ENCODE data around the gene UBASH3A. TPM values are rescaled to one million over a fixed set of nuclear protein-coding genes. Genes with fewer than 3 reads are reported as not detected.

UBASH3A gene
- total RNA-seq, 1 experiment from 2014 or later, result 0.07 TPM

DNA sequence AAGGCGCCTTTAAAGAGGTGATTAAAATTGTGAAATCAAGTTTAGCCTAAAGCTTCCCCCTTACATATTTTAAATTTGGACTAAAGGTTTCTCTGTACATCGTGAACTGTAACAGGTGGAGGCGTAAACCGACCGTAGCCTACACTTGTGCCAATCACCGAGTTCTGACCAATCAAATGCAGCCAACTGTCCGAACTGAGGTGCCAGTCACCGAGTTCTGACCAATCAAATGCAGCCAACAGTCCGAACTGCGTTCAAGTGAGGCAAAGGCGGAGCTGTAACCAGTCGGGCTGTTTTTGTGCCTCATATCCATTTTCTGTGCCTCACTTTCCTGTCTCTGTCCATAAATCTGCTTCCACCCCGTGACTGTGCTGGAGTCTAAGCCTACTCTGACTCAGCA, 44.8 kb upstream of the UBASH3A start:
- no peak for TF ChIP-seq CBX3 (IDR thresholded peaks at IDR 0.05; ENCODE audit: low read depth)
- TF ChIP-seq, protein P1, sequence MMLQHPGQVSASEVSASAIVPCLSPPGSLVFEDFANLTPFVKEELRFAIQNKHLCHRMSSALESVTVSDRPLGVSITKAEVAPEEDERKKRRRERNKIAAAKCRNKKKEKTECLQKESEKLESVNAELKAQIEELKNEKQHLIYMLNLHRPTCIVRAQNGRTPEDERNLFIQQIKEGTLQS (IDR thresholded peaks at IDR 0.05), result no peak
- no peak for TF ChIP-seq SIN3A (IDR thresholded peaks at IDR 0.05; ENCODE audit: low read depth)
- TF ChIP-seq EZH2phosphoT487 (IDR thresholded peaks at IDR 0.05; ENCODE audit: borderline replicate concordance), result no peak
- no peak for TF ChIP-seq RAD21 (IDR thresholded peaks at IDR 0.05; ENCODE audit: low read depth)
- TF ChIP-seq ZFX (IDR thresholded peaks at IDR 0.05), result no peak
- no peak for DNase-seq (ENCODE audit: low read depth, low spot score)
- H3K79me2 ChIP-seq (ENCODE audit: insufficient read depth, low read length), result no peaks in the 10 kb centered on the region
- no peaks in the 10 kb centered on the region for H4K20me1 ChIP-seq (ENCODE audit: insufficient read depth)
- intact Hi-C loops (cut with micrococcal nuclease), result no loop called here
- no peaks in the 10 kb centered on the region for H3K4me1 ChIP-seq (ENCODE audit: control insufficient read depth in 1 of 2, insufficient read depth in 2 of 2, low read length in 2 of 2)
- ChIA-PET CTCF (no interaction called here), POLR2A (no interaction called here), RAD21 (ENCODE audit: low non-redundant PET in 1 of 2, low total read pairs in 2 of 2, uncharacterized antibody in 2 of 2, unreplicated experiment in 2 of 2) (no interaction called here)
- H3K9me2 ChIP-seq (ENCODE audit: insufficient read depth), result no peaks in the 10 kb centered on the region
- no peak overlapping the region for H3K27ac ChIP-seq (ENCODE audit: low read depth, low read length)
- BruUV-seq (replicated peaks), result no TSS peak
- no peak overlapping the region for H2AFZ ChIP-seq (ENCODE audit: low read depth, low read length, poor library complexity, severe bottlenecking)
- no peak overlapping the region for H3K9ac ChIP-seq (ENCODE audit: low read length)
- H3K36me3 ChIP-seq (ENCODE audit: control insufficient read depth in 1 of 2, insufficient read depth in 2 of 2, low read length in 2 of 2), result no peaks in the 10 kb centered on the region
- no peaks in the 10 kb centered on the region for H3K9me3 ChIP-seq (ENCODE audit: control insufficient read depth in 1 of 2, insufficient read depth in 1 of 2, low read depth in 1 of 2, low read length in 2 of 2)
- H3K4me2 ChIP-seq (ENCODE audit: low read length), result no peak overlapping the region
- H3K27me3 ChIP-seq (ENCODE audit: insufficient read depth, low read length), result no peaks in the 10 kb centered on the region
- peak; percentile 55 for ATAC-seq
- H3K4me3 ChIP-seq (replicated peaks in 1 of 2; ENCODE audit: low read depth in 1 of 2, low read length in 2 of 2), result no peak overlapping the region

- Histone ChIP-seq H3K9me3 (ENCODE audit: control insufficient read depth in 1 of 2, insufficient read depth in 1 of 2, low read depth in 1 of 2, low read length in 2 of 2) (no peaks in the 10 kb centered on the region), H3K4me2 (ENCODE audit: low read length) (no peak overlapping the region), H3K27me3 (ENCODE audit: insufficient read depth, low read length) (no peaks in the 10 kb centered on the region), H4K20me1 (ENCODE audit: insufficient read depth) (no peaks in the 10 kb centered on the region), H3K79me2 (ENCODE audit: insufficient read depth, low read length) (no peaks in the 10 kb centered on the region), H3K4me1 (ENCODE audit: control insufficient read depth in 1 of 2, insufficient read depth in 2 of 2, low read length in 2 of 2) (no peaks in the 10 kb centered on the region), H3K4me3 (replicated peaks in 1 of 2; ENCODE audit: low read depth in 1 of 2, low read length in 2 of 2) (no peak overlapping the region), H3K9me2 (ENCODE audit: insufficient read depth) (no peaks in the 10 kb centered on the region), H3K9ac (ENCODE audit: low read length) (no peak overlapping the region), H3K27ac (ENCODE audit: low read depth, low read length) (no peak overlapping the region), H3K36me3 (ENCODE audit: control insufficient read depth in 1 of 2, insufficient read depth in 2 of 2, low read length in 2 of 2) (no peaks in the 10 kb centered on the region), H2AFZ (ENCODE audit: low read depth, low read length, poor library complexity, severe bottlenecking) (no peak overlapping the region)
- RAD21 ChIA-PET (ENCODE audit: low non-redundant PET in 1 of 2, low total read pairs in 2 of 2, uncharacterized antibody in 2 of 2, unreplicated experiment in 2 of 2), result no interaction called here
- DNase-seq (ENCODE audit: low read depth, low spot score), result peak; percentile 59
- CTCF ChIA-PET, result interaction anchor here (1.3 to 1.6 kb wide), 6 partner anchors 9 to 233 kb away, joined by 3 to 7 read pairs (median 4); no protein-coding TSS in a partner anchor
- no TSS peak for BruUV-seq (replicated peaks)
- peak; percentile 95 for ATAC-seq
- peak; percentile 76 for TF ChIP-seq RAD21 (IDR thresholded peaks at IDR 0.05; ENCODE audit: low read depth)
- TF ChIP-seq, protein P1 (IDR thresholded peaks at IDR 0.05), result no peak
- no peak for TF ChIP-seq CBX3 (IDR thresholded peaks at IDR 0.05; ENCODE audit: low read depth)
- no peak for TF ChIP-seq SIN3A (IDR thresholded peaks at IDR 0.05; ENCODE audit: low read depth)
- TF ChIP-seq SP1 (IDR thresholded peaks at IDR 0.05; ENCODE audit: low read depth), result no peak
- TF ChIP-seq EZH2phosphoT487 (IDR thresholded peaks at IDR 0.05; ENCODE audit: borderline replicate concordance), result no peak
- TF ChIP-seq, protein P2, sequence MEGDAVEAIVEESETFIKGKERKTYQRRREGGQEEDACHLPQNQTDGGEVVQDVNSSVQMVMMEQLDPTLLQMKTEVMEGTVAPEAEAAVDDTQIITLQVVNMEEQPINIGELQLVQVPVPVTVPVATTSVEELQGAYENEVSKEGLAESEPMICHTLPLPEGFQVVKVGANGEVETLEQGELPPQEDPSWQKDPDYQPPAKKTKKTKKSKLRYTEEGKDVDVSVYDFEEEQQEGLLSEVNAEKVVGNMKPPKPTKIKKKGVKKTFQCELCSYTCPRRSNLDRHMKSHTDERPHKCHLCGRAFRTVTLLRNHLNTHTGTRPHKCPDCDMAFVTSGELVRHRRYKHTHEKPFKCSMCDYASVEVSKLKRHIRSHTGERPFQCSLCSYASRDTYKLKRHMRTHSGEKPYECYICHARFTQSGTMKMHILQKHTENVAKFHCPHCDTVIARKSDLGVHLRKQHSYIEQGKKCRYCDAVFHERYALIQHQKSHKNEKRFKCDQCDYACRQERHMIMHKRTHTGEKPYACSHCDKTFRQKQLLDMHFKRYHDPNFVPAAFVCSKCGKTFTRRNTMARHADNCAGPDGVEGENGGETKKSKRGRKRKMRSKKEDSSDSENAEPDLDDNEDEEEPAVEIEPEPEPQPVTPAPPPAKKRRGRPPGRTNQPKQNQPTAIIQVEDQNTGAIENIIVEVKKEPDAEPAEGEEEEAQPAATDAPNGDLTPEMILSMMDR (IDR thresholded peaks at IDR 0.05 in 2 of 3, conservative IDR thresholded peaks at IDR 0.05 in 1 of 3; ENCODE audit: borderline replicate concordance in 1 of 3, insufficient read depth in 1 of 3, low read depth in 2 of 3, low read length in 2 of 3), result peak; percentile 77 to 96 (median 94)
- TF ChIP-seq ZNF274 (IDR thresholded peaks at IDR 0.05; ENCODE audit: low read depth, low read length), result no peak
- TF ChIP-seq POLR2A (IDR thresholded peaks at IDR 0.05; ENCODE audit: borderline replicate concordance, extremely low read depth, insufficient read depth, insufficient read length), result no peak
- no peak for TF ChIP-seq ZFX (IDR thresholded peaks at IDR 0.05)
- no peak for TF ChIP-seq FOSL1 (IDR thresholded peaks at IDR 0.05; ENCODE audit: low read depth)
- no peak for TF ChIP-seq JUND (IDR thresholded peaks at IDR 0.05)
- no peak for TF ChIP-seq ZBTB33 (IDR thresholded peaks at IDR 0.05; ENCODE audit: extremely low read depth, insufficient replicate concordance, low read length)
- TF ChIP-seq EZH2 (IDR thresholded peaks at IDR 0.05), result no peak
- TF ChIP-seq POLR2AphosphoS5 (IDR thresholded peaks at IDR 0.05; ENCODE audit: low read depth, low read length), result no peak
- POLR2A ChIA-PET, result no interaction called here
- intact Hi-C loops (cut with micrococcal nuclease), result loop anchor here (1.0 kb wide), 1 partner anchor 90 kb away; no protein-coding TSS in a partner anchor
Measured at GRCh38 chr21:42360317-42360716, 43.4 kb upstream of the UBASH3A start.

Measured in HCT116 (cell line).